H9 (cell line): ENCODE data around the gene SLC22A17. TPM values are rescaled to one million over a fixed set of nuclear protein-coding genes. Genes with fewer than 3 reads are reported as not detected.

ENCODE experiments used
- DNase-seq: peaks from one replicate; pipeline ENCODE4 v3.0.0-alpha.2; 2017
- H2AFZ ChIP-seq: one replicate; pipeline ENCODE4 v1.6.1; 2013; ENCODE audit warnings: mild to moderate bottlenecking, low read length, control low read depth, moderate library complexity
- H2AK5ac ChIP-seq: 2 replicates; pipeline ENCODE4 v1.6.1; 2013; ENCODE audit warnings: low read length, control low read depth, mixed read lengths; ENCODE audit not compliant: insufficient read length
- H2BK120ac ChIP-seq: one replicate; pipeline ENCODE4 v1.6.1; 2013; ENCODE audit warnings: low read depth, mild to moderate bottlenecking, low read length, control low read depth, inconsistent platforms; ENCODE audit not compliant: poor library complexity, severe bottlenecking
- H2BK12ac ChIP-seq: 2 replicates; pipeline ENCODE4 v1.6.1; 2013; ENCODE audit warnings: low read length, control low read depth, mixed read lengths, low read depth; ENCODE audit not compliant: insufficient read length
- H2BK15ac ChIP-seq: 2 replicates; pipeline ENCODE4 v1.6.1; 2013; ENCODE audit warnings: low read depth, low read length, control low read depth
- H2BK20ac ChIP-seq: one replicate; pipeline ENCODE4 v1.6.1; 2013; ENCODE audit warnings: low read depth, mild to moderate bottlenecking, low read length, control low read depth, inconsistent platforms; ENCODE audit not compliant: poor library complexity, severe bottlenecking
- H2BK5ac ChIP-seq: 2 replicates; pipeline ENCODE4 v1.6.1; 2013; ENCODE audit warnings: low read length, control low read depth, mixed read lengths; ENCODE audit not compliant: insufficient read length
- H3K14ac ChIP-seq: 2 replicates; pipeline ENCODE4 v1.6.1; 2013; ENCODE audit warnings: low read length, control low read depth; ENCODE audit not compliant: insufficient read depth
- H3K18ac ChIP-seq: 2 replicates; pipeline ENCODE4 v1.6.1; 2013; ENCODE audit warnings: low read depth, mild to moderate bottlenecking, mixed read lengths, low read length, control low read depth; ENCODE audit not compliant: insufficient read length
- H3K23ac ChIP-seq: 2 replicates; pipeline ENCODE4 v1.6.1; 2013; ENCODE audit warnings: low read length, control low read depth, mixed read lengths, low read depth; ENCODE audit not compliant: insufficient read length
- H3K23me2 ChIP-seq: 2 replicates; pipeline ENCODE4 v1.6.1; 2013; ENCODE audit warnings: low read depth, mild to moderate bottlenecking, mixed read lengths, low read length, control low read depth; ENCODE audit not compliant: insufficient read length, poor library complexity, severe bottlenecking
- H3K27ac ChIP-seq: 2 replicates; pipeline ENCODE4 v1.5.1; 2013; ENCODE audit warnings: low read length, control low read depth, mixed read lengths, low read depth; ENCODE audit not compliant: insufficient read length
- H3K27me3 ChIP-seq: 2 replicates; pipeline ENCODE4 v1.6.1; 2013; ENCODE audit warnings: low read length, control low read depth, inconsistent platforms; ENCODE audit not compliant: insufficient read depth
- H3K4ac ChIP-seq: 2 replicates; pipeline ENCODE4 v1.6.1; 2013; ENCODE audit warnings: low read depth, mild to moderate bottlenecking, control low read depth, inconsistent platforms, low read length, moderate library complexity
- H3K4me1 ChIP-seq: 2 replicates; pipeline ENCODE4 v1.6.1; 2013; ENCODE audit warnings: low read length, control low read depth, inconsistent platforms; ENCODE audit not compliant: insufficient read depth
- H3K4me2 ChIP-seq: 2 replicates; pipeline ENCODE4 v1.6.1; 2013; ENCODE audit warnings: low read length, control low read depth, mixed read lengths; ENCODE audit not compliant: insufficient read length, insufficient read depth
- H3K56ac ChIP-seq: 2 replicates; pipeline ENCODE4 v1.6.1; 2013; ENCODE audit warnings: low read depth, mild to moderate bottlenecking, mixed read lengths, low read length, control low read depth; ENCODE audit not compliant: insufficient read length
- H3K79me1 ChIP-seq: 2 replicates; pipeline ENCODE4 v1.6.1; 2013; ENCODE audit warnings: low read depth, mild to moderate bottlenecking, moderate library complexity, low read length, control low read depth, inconsistent platforms; ENCODE audit not compliant: insufficient read depth, poor library complexity, severe bottlenecking
- H3K79me2 ChIP-seq: 2 replicates; pipeline ENCODE4 v1.6.1; 2013; ENCODE audit warnings: low read length, control low read depth, inconsistent platforms; ENCODE audit not compliant: insufficient read depth
- H3K9ac ChIP-seq: 2 replicates; pipeline ENCODE4 v1.6.1; 2013; ENCODE audit warnings: low read length, control low read depth, mixed read lengths; ENCODE audit not compliant: insufficient read length; ENCODE audit errors: extremely low read depth
- H3K9me3 ChIP-seq: one replicate; pipeline ENCODE4 v1.6.1; 2013; ENCODE audit warnings: low read depth, low read length, inconsistent platforms; ENCODE audit not compliant: control insufficient read depth
- H3T11ph ChIP-seq: one replicate; pipeline ENCODE4 v1.6.1; 2013; ENCODE audit warnings: mild to moderate bottlenecking, low read length, control low read depth, inconsistent platforms
- H4K20me1 ChIP-seq: one replicate; pipeline ENCODE4 v1.6.1; 2013; ENCODE audit not compliant: control insufficient read depth, insufficient read length, insufficient read depth
- H4K5ac ChIP-seq: 2 replicates; pipeline ENCODE4 v1.6.1; 2013; ENCODE audit warnings: low read depth, mild to moderate bottlenecking, mixed read lengths, low read length, control low read depth; ENCODE audit not compliant: insufficient read length
- H4K8ac ChIP-seq: replicated peaks from 2 replicates; pipeline ENCODE4 v1.6.1; 2013; ENCODE audit warnings: low read length, control low read depth, mixed read lengths, low read depth; ENCODE audit not compliant: insufficient read length
- H4K91ac ChIP-seq: 2 replicates; pipeline ENCODE4 v1.6.1; 2013; ENCODE audit warnings: low read depth, mild to moderate bottlenecking, moderate library complexity, mixed read lengths, low read length, control low read depth; ENCODE audit not compliant: insufficient read length
- H3K27ac Mint-ChIP-seq, 3 experiments: 2 replicates in 2 of 3; 3 replicates in 1 of 3; pipeline ENCODE4 v1.8.0; 2020 to 2021; ENCODE audit warnings: mixed read lengths in 3 of 3, mild to moderate bottlenecking in 1 of 3, moderate library complexity in 1 of 3
- H3K27me3 Mint-ChIP-seq: 2 replicates; pipeline ENCODE4 v1.8.0; 2021; ENCODE audit warnings: low read depth, mild to moderate bottlenecking, moderate library complexity, mixed read lengths
- H3K36me3 Mint-ChIP-seq, 3 experiments: 2 replicates in 2 of 3; 3 replicates in 1 of 3; pipeline ENCODE4 v1.8.0; 2020 to 2021; ENCODE audit warnings: low read depth in 3 of 3, mixed read lengths in 3 of 3; ENCODE audit not compliant: insufficient read depth in 1 of 3
- H3K4me1 Mint-ChIP-seq, 2 experiments: 2 replicates each; pipeline ENCODE4 v1.8.0; 2020; ENCODE audit warnings: mixed read lengths in 2 of 2
- H3K4me3 Mint-ChIP-seq, 2 experiments: 2 replicates in 1 of 2; 3 replicates in 1 of 2; pipeline ENCODE4 v1.8.0; 2020 to 2021; ENCODE audit warnings: mild to moderate bottlenecking in 2 of 2, mixed read lengths in 2 of 2, moderate library complexity in 1 of 2
- H3K9me3 Mint-ChIP-seq, 2 experiments: 2 replicates in 1 of 2; 3 replicates in 1 of 2; pipeline ENCODE4 v1.8.0; 2020; ENCODE audit warnings: mild to moderate bottlenecking in 2 of 2, mixed read lengths in 2 of 2, moderate library complexity in 1 of 2
- CTCF ChIP-seq: fragments of 200-600 bp; sonication (generic); conservative IDR thresholded peaks from 3 replicates; pipeline ENCODE4 v1.8.0; 2021; ENCODE audit warnings: antibody characterized with exemption, mild to moderate bottlenecking
- WGBS: extraction: QIAGEN DNeasy Blood & Tissue Kit; methylation state at CpG from one replicate; pipeline ENCODE4 v1.1.7; 2013; ENCODE audit warnings: missing lambda C conversion rate, low lambda C conversion rate, mixed read lengths; ENCODE audit not compliant: insufficient read length; ENCODE audit errors: extremely low coverage; 5-methylcytosine and 5-hydroxymethylcytosine counted together
- total RNA-seq: library from RNA; stranded (reverse); gene quantifications from 2 replicates; pipeline ENCODE4 v1.2.1, GENCODE V29; 2021

The SLC22A17 gene
- total RNA-seq, 1 experiment from 2014 or later = 33.0 TPM

- H3K23ac ChIP-seq = no peak overlapping the region
- H3K4me1 ChIP-seq = no peaks in the 10 kb centered on the region
- no peak overlapping the region for H3K18ac ChIP-seq
- H3T11ph ChIP-seq = no peak overlapping the region
- no peak overlapping the region for H4K5ac ChIP-seq
- no peak overlapping the region for H3K56ac ChIP-seq
- peak overlapping the region; percentile 84 to 89 for H3K4me3 Mint-ChIP-seq
- H3K9me3 ChIP-seq = no peaks in the 10 kb centered on the region
- H3K27me3 Mint-ChIP-seq = peaks cover 76% of the 10 kb centered on the region
- no peak for DNase-seq
- H2AFZ ChIP-seq = no peak overlapping the region
- no peak overlapping the region for H2BK120ac ChIP-seq
- WGBS = no CpG with 5 or more reads among the region's 10 CpGs
- H3K23me2 ChIP-seq = peaks cover 17% of the 10 kb centered on the region
- H3K14ac ChIP-seq = no peak overlapping the region
- peaks cover 0 to 10% (median 0%) of the 10 kb centered on the region in 3 experiments; a peak in 1 of 7 replicates for H3K36me3 Mint-ChIP-seq
- peaks cover 10 to 18% of the 10 kb centered on the region in 2 experiments for H3K4me1 Mint-ChIP-seq
- no peaks in the 10 kb centered on the region for H3K79me2 ChIP-seq
- H2BK5ac ChIP-seq = no peak overlapping the region
- no peak overlapping the region for H4K91ac ChIP-seq
- H3K27ac ChIP-seq = no peak overlapping the region
- no peak overlapping the region for H3K27ac Mint-ChIP-seq
- H2AK5ac ChIP-seq = no peak overlapping the region
- H3K9ac ChIP-seq = peak overlapping the region; percentile 21
- H2BK15ac ChIP-seq = no peak overlapping the region
- no peaks in the 10 kb centered on the region for H4K20me1 ChIP-seq
- no peak overlapping the region for H2BK20ac ChIP-seq
- peak overlapping the region; percentile 84 for H3K4me2 ChIP-seq
- peaks cover 25% of the 10 kb centered on the region for H3K27me3 ChIP-seq
- H4K8ac ChIP-seq = no peak overlapping the region
- no peak overlapping the region for H3K4ac ChIP-seq
- H3K79me1 ChIP-seq = no peaks in the 10 kb centered on the region
- no peaks in the 10 kb centered on the region; a peak in 1 of 5 replicates for H3K9me3 Mint-ChIP-seq
- no peak overlapping the region for H2BK12ac ChIP-seq
- no peak for TF ChIP-seq CTCF
Measured at GRCh38 chr14:23299986-23300686, 52.6 kb downstream of the SLC22A17 start.
